K562 (cell line): ENCODE results near the gene MAGOHB. TPM values are rescaled to one million over a fixed set of nuclear protein-coding genes. Genes with fewer than 3 reads are reported as not detected.

Source experiments
- ATAC-seq: fragments of 200-7000 bp; cut with Tn5 transposase; 3 replicates; pipeline ENCODE4 v1.9.1; 2020; ENCODE audit warnings: moderate library complexity
- BruUV-seq: library from RNA; stranded (reverse); fragments of 400-500 nt; replicated peaks from 2 replicates; lab custom pipeline; 2021; lab: Mats Ljungman, UMichigan
- CTCF ChIA-PET: fragments of 300-600 bp; formaldehyde crosslinking; extraction: SDS; loops from one replicate; lab custom pipeline; 2021; ENCODE audit warnings: low intra/inter-chr PET ratio; lab: Yijun Ruan, JAX
- POLR2A ChIA-PET: fragments of 300-600, 350-650 bp; sonication (Branson Sonifier 250); formaldehyde crosslinking; extraction: SDS; loops from one replicate; lab custom pipeline; 2021; ENCODE audit warnings: antibody characterized with exemption, inconsistent platforms; lab: Yijun Ruan, JAX
- DNase-seq, 4 experiments: peaks; one replicate each; pipeline versions ENCODE4 v3.0.0 to v3.0.0-alpha.2; 2011 to 2018; ENCODE audit warnings: low spot score in 3 of 4, mixed read lengths in 3 of 4; ENCODE audit errors: extremely low read depth in 1 of 4
- FAIRE-seq: peaks from 2 replicates; lab custom pipeline; 2011; peaks lifted over from hg19 to GRCh38; lab: Jason Lieb, UNC
- H2AFZ ChIP-seq: 2 replicates; pipeline ENCODE4 v1.6.0; 2011; ENCODE audit warnings: low read depth, low read length, control low read depth, inconsistent platforms
- H3K27ac ChIP-seq: fragments of 200-600 bp; 3 replicates; pipeline ENCODE4 v1.8.0; 2011; ENCODE audit warnings: low read depth, mild to moderate bottlenecking, control low read depth, inconsistent platforms, low read length, moderate library complexity, mixed read lengths; ENCODE audit errors: extremely low read depth
- H3K27me3 ChIP-seq, 2 experiments: fragments of 300-600 bp in 1 of 2; 2 replicates in 1 of 2; 3 replicates in 1 of 2; pipeline versions ENCODE4 v1.6.0 to v1.8.0; 2011; ENCODE audit warnings: inconsistent platforms in 2 of 2, low read length in 2 of 2, mild to moderate bottlenecking in 1 of 2, mixed read lengths in 1 of 2, moderate library complexity in 1 of 2; ENCODE audit not compliant: control insufficient read depth in 2 of 2, insufficient read depth in 2 of 2
- H3K36me3 ChIP-seq: fragments of 300-600 bp; 3 replicates; pipeline ENCODE4 v1.8.0; 2011; ENCODE audit warnings: mild to moderate bottlenecking, low read length, inconsistent platforms; ENCODE audit not compliant: control insufficient read depth, insufficient read depth
- H3K4me1 ChIP-seq, 2 experiments: fragments of 200-600 bp in 1 of 2; replicated peaks in 1 of 2; 2 replicates in 1 of 2; 3 replicates in 1 of 2; pipeline versions ENCODE4 v1.5.1 to v1.8.0; 2011; ENCODE audit warnings: inconsistent platforms in 2 of 2, low read length in 2 of 2, mild to moderate bottlenecking in 1 of 2, mixed read lengths in 1 of 2, moderate library complexity in 1 of 2; ENCODE audit not compliant: control insufficient read depth in 2 of 2, insufficient read depth in 2 of 2
- H3K4me2 ChIP-seq: 2 replicates; pipeline ENCODE4 v1.6.1; 2011; ENCODE audit warnings: low read length, control low read depth, inconsistent platforms, mixed read lengths; ENCODE audit not compliant: insufficient read depth
- H3K4me3 ChIP-seq: fragments of 200-600 bp; sonication (generic), shearing (Covaris generic); 2 replicates; pipeline ENCODE4 v1.5.1; 2016; ENCODE audit warnings: control low read depth, inconsistent platforms
- H3K79me2 ChIP-seq: fragments of 200-600 bp; 3 replicates; pipeline ENCODE4 v1.8.0; 2011; ENCODE audit warnings: low read length, inconsistent platforms; ENCODE audit not compliant: control insufficient read depth, insufficient read depth
- H3K9ac ChIP-seq, 2 experiments: 2 replicates each; pipeline versions ENCODE4 v1.6.0 to v1.6.1; 2011; ENCODE audit warnings: low read depth in 2 of 2, low read length in 2 of 2, control low read depth in 1 of 2, inconsistent platforms in 1 of 2, mild to moderate bottlenecking in 1 of 2, mixed read lengths in 1 of 2; ENCODE audit not compliant: insufficient read depth in 1 of 2
- H3K9me1 ChIP-seq: one replicate; pipeline ENCODE4 v1.6.0; 2011; ENCODE audit warnings: inconsistent platforms, mild to moderate bottlenecking, low read length, moderate library complexity; ENCODE audit not compliant: control insufficient read depth, insufficient read depth
- H3K9me3 ChIP-seq: replicated peaks from 2 replicates; pipeline ENCODE4 v1.5.1; 2011; ENCODE audit warnings: low read depth, low read length, inconsistent platforms; ENCODE audit not compliant: control insufficient read depth, insufficient read depth
- H4K20me1 ChIP-seq: replicated peaks from 2 replicates; pipeline ENCODE4 v1.6.1; 2011; ENCODE audit warnings: low read length, inconsistent platforms, mixed read lengths; ENCODE audit not compliant: control insufficient read depth, insufficient read depth
- DDX20 ChIP-seq: fragments of 450-650 bp; IDR thresholded peaks from 2 replicates; pipeline ENCODE4 v1.6.1; 2016; ENCODE audit warnings: missing genetic modification characterization, low read depth, mild to moderate bottlenecking, missing compliant biosample characterization, moderate library complexity
- HMGN3 ChIP-seq: IDR thresholded peaks from 2 replicates; pipeline ENCODE4 v1.6.1; 2011; ENCODE audit warnings: borderline replicate concordance, low read depth, mild to moderate bottlenecking, mixed read lengths, low read length; ENCODE audit not compliant: insufficient read length; ENCODE audit errors: extremely low read depth
- IFI16 ChIP-seq: fragments of 250-450 bp; sonication (Bioruptor Pico); IDR thresholded peaks from 2 replicates; pipeline ENCODE4 v2.1.2; 2022; ENCODE audit warnings: mild to moderate bottlenecking, inconsistent platforms
- NUFIP1 ChIP-seq: fragments of 450-650 bp; IDR thresholded peaks from 2 replicates; pipeline ENCODE4 v1.6.1; 2018; ENCODE audit not compliant: partially characterized antibody
- PHB ChIP-seq: fragments of 250-450 bp; sonication (Bioruptor Pico); IDR thresholded peaks from 2 replicates; pipeline ENCODE4 v1.5.0; 2021
- SLC30A9 ChIP-seq: fragments of 250-450 bp; sonication (Bioruptor Pico); IDR thresholded peaks from 2 replicates; pipeline ENCODE4 v1.8.0; 2022; ENCODE audit warnings: mild to moderate bottlenecking, moderate library complexity
- U2AF1 ChIP-seq: fragments of 200-400 bp; formaldehyde crosslinking; optimal IDR thresholded peaks from 2 replicates; pipeline ENCODE3; 2017; ENCODE audit warnings: mild to moderate bottlenecking, low read depth, low read length, moderate library complexity
- ZNF212 ChIP-seq: fragments of 450-650 bp; formaldehyde crosslinking; IDR thresholded peaks from 2 replicates; pipeline ENCODE4 v1.4.0; 2020; ENCODE audit warnings: mild to moderate bottlenecking
- ZNF224 ChIP-seq: sonication (generic); formaldehyde crosslinking; IDR thresholded peaks from 2 replicates; pipeline ENCODE4 v1.8.0; 2022; ENCODE audit warnings: mild to moderate bottlenecking, missing genetic modification reagents
- ZNF253 ChIP-seq: fragments of 250-450 bp; sonication (Bioruptor Pico); conservative IDR thresholded peaks from 2 replicates; pipeline ENCODE4 v1.6.1; 2021; ENCODE audit warnings: mild to moderate bottlenecking
- ZNF584 ChIP-seq: fragments of 200-800 bp; sonication (Bioruptor generic); IDR thresholded peaks from 2 replicates; pipeline ENCODE4 v1.6.1; 2016; ENCODE audit warnings: low read depth, mild to moderate bottlenecking, missing genetic modification characterization, missing compliant biosample characterization
- ZNF79 ChIP-seq: fragments of 250-450 bp; sonication (Bioruptor Pico); IDR thresholded peaks from 2 replicates; pipeline ENCODE4 v1.4.0; 2020; ENCODE audit warnings: low read depth, mild to moderate bottlenecking, moderate library complexity
- WGBS: fragments of 100-300 bp; shearing (Covaris generic); methylation state at CpG from one replicate; pipeline ENCODE4 v1.1.6; 2016; ENCODE audit warnings: low coverage, mixed read lengths; ENCODE audit not compliant: insufficient coverage; ENCODE audit errors: missing lambda C conversion rate; 5-methylcytosine and 5-hydroxymethylcytosine counted together
- in situ Hi-C: fragments of 300-500 bp; cut with MboI; formaldehyde crosslinking; loops from 4 replicates; pipeline ENCODE4 v1.15.0; 2018; ENCODE audit warnings: inconsistent platforms, mixed read lengths
- intact Hi-C: fragments of 100-400 bp; cut with micrococcal nuclease; formaldehyde crosslinking; loops from 2 replicates; pipeline ENCODE4 v1.14.2; 2022
- polyA plus RNA-seq, 8 experiments: library from polyadenylated mRNA; depleted of rRNA in 4 of 8; stranded (reverse) in 5 of 8; unstranded in 3 of 8; fragments of >200 nt; fragmentation: Nextera tagmentation in 2 of 8; fragmentation: Illumina TruSeq in 1 of 8; extraction: Ambion mirVana in 2 of 8; extraction: Trizol in 1 of 8; gene quantifications; 2 replicates each; pipeline versions ENCODE4 v1.2.1 to v1.2.3, GENCODE V29; 2011 to 2014; ENCODE audit warnings: inconsistent platforms in 1 of 8, missing spikeins in 1 of 8
- total RNA-seq, 7 experiments: library from RNA; depleted of rRNA in 6 of 7; stranded (reverse); fragments of >200 nt in 6 of 7; fragmentation: Illumina TruSeq in 2 of 7; extraction: Trizol in 2 of 7; gene quantifications; 2 replicates each; pipeline versions ENCODE4 v1.2.1 to v1.2.3, GENCODE V29; 2011 to 2021; ENCODE audit warnings: low replicate concordance in 1 of 7
- TF ChIP-seq, protein P1 (sequence below): sonication (generic); formaldehyde crosslinking; IDR thresholded peaks from 2 replicates; pipeline ENCODE4 v1.8.0; 2022; ENCODE audit warnings: mild to moderate bottlenecking, missing genetic modification reagents

The MAGOHB gene
- total and polyA plus RNA-seq, 9 of the 15 experiments (the other 6 are each of a cell fraction or from before 2014, with no cell fraction given), result 34.5 to 177 (median 85.4) TPM

- no peak overlapping the region for H3K9ac ChIP-seq
- no peaks in the 10 kb centered on the region for H3K36me3 ChIP-seq
- no peak overlapping the region for H3K4me2 ChIP-seq
- H3K27me3 ChIP-seq, result no peaks in the 10 kb centered on the region
- in situ Hi-C loops, result no loop called here
- no peak for TF ChIP-seq HMGN3
- TF ChIP-seq, protein P1, sequence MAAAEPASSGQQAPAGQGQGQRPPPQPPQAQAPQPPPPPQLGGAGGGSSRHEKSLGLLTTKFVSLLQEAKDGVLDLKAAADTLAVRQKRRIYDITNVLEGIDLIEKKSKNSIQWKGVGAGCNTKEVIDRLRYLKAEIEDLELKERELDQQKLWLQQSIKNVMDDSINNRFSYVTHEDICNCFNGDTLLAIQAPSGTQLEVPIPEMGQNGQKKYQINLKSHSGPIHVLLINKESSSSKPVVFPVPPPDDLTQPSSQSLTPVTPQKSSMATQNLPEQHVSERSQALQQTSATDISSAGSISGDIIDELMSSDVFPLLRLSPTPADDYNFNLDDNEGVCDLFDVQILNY (CRISPR knock-in tag), result no peak
- no peak for TF ChIP-seq ZNF584 (CRISPR knock-in tag)
- TF ChIP-seq SLC30A9, result no peak
- no peak for TF ChIP-seq PHB (CRISPR knock-in tag)
- no peak for TF ChIP-seq ZNF224 (CRISPR knock-in tag)
- TF ChIP-seq IFI16, result no peak
- no peak for TF ChIP-seq ZNF253 (CRISPR knock-in tag)
- no peak for TF ChIP-seq U2AF1
- no peak for TF ChIP-seq ZNF212 (CRISPR knock-in tag)
- TF ChIP-seq ZNF79 (CRISPR knock-in tag), result no peak
- no peak for TF ChIP-seq DDX20
- TF ChIP-seq NUFIP1, result no peak
- no peak overlapping the region for H3K4me3 ChIP-seq
- DNase-seq (no peak), FAIRE-seq (no peak), ATAC-seq (no peak)
- H3K9me3 ChIP-seq, result no peaks in the 10 kb centered on the region
- H3K27ac ChIP-seq, result no peak overlapping the region
- H3K79me2 ChIP-seq, result no peaks in the 10 kb centered on the region
- H2AFZ ChIP-seq, result no peak overlapping the region
- WGBS, result 32% methylated on average over 3 of the region's 3 CpGs
- ChIA-PET POLR2A (interaction anchor here (0.6 kb wide), 1 partner anchor 10 kb away, joined by 3 read pairs; no protein-coding TSS in a partner anchor), CTCF (interaction anchor here (1.0 kb wide), 1 partner anchor 227 kb away, joined by 7 read pairs; no protein-coding TSS in a partner anchor)
- intact Hi-C loops, result no loop called here
- H3K9me1 ChIP-seq, result no peaks in the 10 kb centered on the region
- H3K4me1 ChIP-seq, result no peaks in the 10 kb centered on the region
- no peaks in the 10 kb centered on the region for H4K20me1 ChIP-seq
- no TSS peak for BruUV-seq
Observed at GRCh38 chr12:10558789-10559188, 54.6 kb downstream of the MAGOHB start.
